22Rv1 (cell line): Measurements from ENCODE around the gene GCFC2.

Experiments used
- ZFX ChIP-seq: fragments of 450-650 bp; IDR thresholded peaks from 2 replicates; pipeline ENCODE4 v1.6.1; 2017; ENCODE audit warnings: antibody characterized with exemption, borderline replicate concordance
- TF ChIP-seq, protein P1 (sequence below): fragments of 450-650 bp; IDR thresholded peaks from 2 replicates; pipeline ENCODE4 v1.5.1; 2017; ENCODE audit warnings: mild to moderate bottlenecking

DNA sequence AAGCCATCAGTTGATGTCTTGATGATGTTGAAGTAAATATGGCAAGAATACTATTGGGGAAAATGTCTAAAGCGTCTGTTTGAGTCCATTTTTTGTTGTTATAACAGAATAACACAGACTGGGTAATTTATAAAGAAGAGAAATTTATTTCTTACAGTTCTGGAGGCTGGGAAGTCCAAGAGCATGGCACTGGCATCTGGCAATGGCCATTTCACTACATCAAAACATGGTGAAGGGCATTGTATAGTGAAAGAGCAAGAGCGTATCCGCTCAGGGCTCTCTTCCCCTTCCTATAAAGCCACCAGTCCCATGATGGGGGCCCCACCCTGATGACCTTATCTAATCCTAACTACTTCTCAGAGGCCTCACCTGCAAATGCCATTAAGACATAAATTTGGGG, 93.8 kb downstream of the GCFC2 start:
- TF ChIP-seq, protein P1, sequence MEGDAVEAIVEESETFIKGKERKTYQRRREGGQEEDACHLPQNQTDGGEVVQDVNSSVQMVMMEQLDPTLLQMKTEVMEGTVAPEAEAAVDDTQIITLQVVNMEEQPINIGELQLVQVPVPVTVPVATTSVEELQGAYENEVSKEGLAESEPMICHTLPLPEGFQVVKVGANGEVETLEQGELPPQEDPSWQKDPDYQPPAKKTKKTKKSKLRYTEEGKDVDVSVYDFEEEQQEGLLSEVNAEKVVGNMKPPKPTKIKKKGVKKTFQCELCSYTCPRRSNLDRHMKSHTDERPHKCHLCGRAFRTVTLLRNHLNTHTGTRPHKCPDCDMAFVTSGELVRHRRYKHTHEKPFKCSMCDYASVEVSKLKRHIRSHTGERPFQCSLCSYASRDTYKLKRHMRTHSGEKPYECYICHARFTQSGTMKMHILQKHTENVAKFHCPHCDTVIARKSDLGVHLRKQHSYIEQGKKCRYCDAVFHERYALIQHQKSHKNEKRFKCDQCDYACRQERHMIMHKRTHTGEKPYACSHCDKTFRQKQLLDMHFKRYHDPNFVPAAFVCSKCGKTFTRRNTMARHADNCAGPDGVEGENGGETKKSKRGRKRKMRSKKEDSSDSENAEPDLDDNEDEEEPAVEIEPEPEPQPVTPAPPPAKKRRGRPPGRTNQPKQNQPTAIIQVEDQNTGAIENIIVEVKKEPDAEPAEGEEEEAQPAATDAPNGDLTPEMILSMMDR, result no peak
- TF ChIP-seq ZFX, result no peak
